Mesendoderm (in vitro differentiated cells): Measurements from ENCODE around the gene TRPM8.

ENCODE experiments used
- DNase-seq: peaks from one replicate; pipeline ENCODE4 v3.0.0; 2013
- H2AK5ac ChIP-seq: 2 replicates; pipeline ENCODE4 v1.6.1; 2013; ENCODE audit warnings: low read length, inconsistent platforms
- H2BK120ac ChIP-seq: 2 replicates; pipeline ENCODE4 v1.6.1; 2013; ENCODE audit warnings: low read depth, mild to moderate bottlenecking, low read length, moderate library complexity, mixed read lengths
- H2BK15ac ChIP-seq: replicated peaks from 2 replicates; pipeline ENCODE4 v1.6.1; 2013; ENCODE audit warnings: low read depth, mild to moderate bottlenecking, moderate library complexity
- H2BK5ac ChIP-seq: 2 replicates; pipeline ENCODE4 v1.6.1; 2013; ENCODE audit warnings: low read length, inconsistent platforms
- H3K18ac ChIP-seq: 2 replicates; pipeline ENCODE4 v1.6.1; 2013; ENCODE audit warnings: mild to moderate bottlenecking, low read length, mixed read lengths
- H3K23ac ChIP-seq: one replicate; pipeline ENCODE4 v1.6.1; 2013; ENCODE audit warnings: low read length
- H3K27ac ChIP-seq: 2 replicates; pipeline ENCODE4 v1.5.1; 2013; ENCODE audit warnings: low read depth, mild to moderate bottlenecking, inconsistent platforms, low read length, moderate library complexity
- H3K27me3 ChIP-seq: 2 replicates; pipeline ENCODE4 v1.6.1; 2013; ENCODE audit warnings: low read length, control low read depth, mild to moderate bottlenecking, inconsistent platforms; ENCODE audit not compliant: insufficient read depth, poor library complexity
- H3K36me3 ChIP-seq: 2 replicates; pipeline ENCODE4 v1.6.1; 2013; ENCODE audit warnings: low read length, inconsistent platforms; ENCODE audit not compliant: control insufficient read depth, insufficient read depth
- H3K4ac ChIP-seq: one replicate; pipeline ENCODE4 v1.6.1; 2013; ENCODE audit warnings: low read depth, mild to moderate bottlenecking, low read length, moderate library complexity
- H3K4me1 ChIP-seq: 2 replicates; pipeline ENCODE4 v1.6.1; 2013; ENCODE audit warnings: low read depth, low read length, inconsistent platforms; ENCODE audit not compliant: control insufficient read depth
- H3K4me2 ChIP-seq: 2 replicates; pipeline ENCODE4 v1.6.1; 2013; ENCODE audit warnings: low read length
- H3K4me3 ChIP-seq: 2 replicates; pipeline ENCODE4 v1.5.1; 2013; ENCODE audit warnings: mild to moderate bottlenecking, low read length
- H3K56ac ChIP-seq: one replicate; pipeline ENCODE4 v1.6.1; 2013; ENCODE audit warnings: low read length
- H3K79me1 ChIP-seq: 2 replicates; pipeline ENCODE4 v1.6.1; 2013; ENCODE audit warnings: low read length, inconsistent platforms
- H3K79me2 ChIP-seq: 2 replicates; pipeline ENCODE4 v1.6.1; 2013; ENCODE audit warnings: mild to moderate bottlenecking, low read length; ENCODE audit not compliant: control insufficient read depth, insufficient read depth
- H3K9ac ChIP-seq: 2 replicates; pipeline ENCODE4 v1.6.1; 2013; ENCODE audit warnings: low read length, inconsistent platforms
- H4K5ac ChIP-seq: one replicate; pipeline ENCODE4 v1.6.1; 2013; ENCODE audit warnings: low read length
- H4K8ac ChIP-seq: one replicate; pipeline ENCODE4 v1.6.1; 2013; ENCODE audit warnings: low read depth, mild to moderate bottlenecking, control low read depth, low read length, moderate library complexity
- WGBS: extraction: QIAGEN DNeasy Blood & Tissue Kit; methylation state at CpG from one replicate; pipeline ENCODE4 v1.1.7; 2013; ENCODE audit warnings: low lambda C conversion rate, missing lambda C conversion rate; ENCODE audit not compliant: insufficient coverage; ENCODE audit errors: extremely low coverage; 5-methylcytosine and 5-hydroxymethylcytosine counted together

The TRPM8 gene

GRCh38 chr2:233945146-233945545, 28.0 kb downstream of the TRPM8 start:
- Histone ChIP-seq H3K4me3 (no peak overlapping the region), H3K27ac (no peak overlapping the region), H3K4ac (no peak overlapping the region), H2AK5ac (no peak overlapping the region), H3K79me2 (no peaks in the 10 kb centered on the region), H2BK15ac (no peak overlapping the region), H3K56ac (no peak overlapping the region), H3K23ac (no peak overlapping the region), H3K79me1 (no peaks in the 10 kb centered on the region), H3K4me2 (no peak overlapping the region), H4K5ac (no peak overlapping the region), H3K9ac (no peak overlapping the region), H3K4me1 (no peaks in the 10 kb centered on the region), H3K36me3 (no peaks in the 10 kb centered on the region), H3K27me3 (no peaks in the 10 kb centered on the region), H2BK5ac (no peak overlapping the region), H3K18ac (no peak overlapping the region), H2BK120ac (no peak overlapping the region), H4K8ac (no peak overlapping the region)
- no peak for DNase-seq
- WGBS, result no CpG with 5 or more reads among the region's 3 CpGs

DNA sequence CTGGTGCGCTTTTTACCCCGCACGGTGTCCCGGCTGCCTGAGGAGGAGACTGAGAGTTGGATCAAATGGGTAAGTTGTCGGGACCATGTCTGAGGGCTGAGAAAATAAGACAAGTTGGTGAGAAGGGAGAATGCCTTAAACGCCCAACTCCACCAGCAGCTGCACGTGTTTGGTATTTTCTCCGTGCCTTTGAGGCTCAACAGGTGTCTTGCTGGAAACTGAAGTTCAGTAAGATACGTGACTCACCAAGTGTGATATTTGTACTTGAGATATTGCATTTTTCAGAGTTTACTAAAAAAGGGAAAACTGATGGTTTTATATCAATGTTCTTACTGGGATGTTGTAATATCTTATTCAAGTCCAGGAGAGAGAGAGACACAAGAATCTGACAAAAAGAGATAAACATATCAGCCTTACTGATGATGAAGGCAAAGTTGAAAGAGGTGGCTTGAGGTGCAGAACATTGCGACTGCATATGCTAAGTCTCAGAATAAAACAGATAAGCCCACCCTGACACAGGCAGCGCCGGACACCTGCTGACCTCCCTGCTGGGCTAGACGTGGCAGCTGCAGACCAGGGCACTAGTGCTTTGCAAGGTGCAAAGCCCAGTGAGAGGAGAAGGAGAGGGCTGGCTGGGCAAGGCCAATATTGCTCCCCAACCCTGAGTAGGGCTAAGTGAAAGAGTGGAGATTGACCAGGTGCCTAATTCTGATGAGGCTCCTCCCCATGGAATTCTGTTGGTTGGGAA, 33.1 kb downstream of the TRPM8 start:
- no peak overlapping the region for H3K56ac ChIP-seq
- H4K8ac ChIP-seq, result no peak overlapping the region
- no peak overlapping the region for H2BK5ac ChIP-seq
- no peak overlapping the region for H4K5ac ChIP-seq
- H3K4me3 ChIP-seq, result no peak overlapping the region
- H3K4me2 ChIP-seq, result no peak overlapping the region
- no peak overlapping the region for H2BK120ac ChIP-seq
- no peaks in the 10 kb centered on the region for H3K4me1 ChIP-seq
- H3K27me3 ChIP-seq, result no peaks in the 10 kb centered on the region
- H3K79me1 ChIP-seq, result no peaks in the 10 kb centered on the region
- H3K27ac ChIP-seq, result no peak overlapping the region
- no peak overlapping the region for H3K23ac ChIP-seq
- no peak overlapping the region for H3K9ac ChIP-seq
- no peak overlapping the region for H2AK5ac ChIP-seq
- WGBS, result no CpG with 5 or more reads among the region's 13 CpGs
- DNase-seq, result no peak
- H3K18ac ChIP-seq, result no peak overlapping the region
- no peak overlapping the region for H2BK15ac ChIP-seq
- H3K79me2 ChIP-seq, result no peaks in the 10 kb centered on the region
- no peak overlapping the region for H3K4ac ChIP-seq
- no peaks in the 10 kb centered on the region for H3K36me3 ChIP-seq

GRCh38 chr2:233952335-233952734, 35.2 kb downstream of the TRPM8 start:
- Histone ChIP-seq H3K27me3 (no peaks in the 10 kb centered on the region), H3K27ac (no peak overlapping the region), H4K5ac (no peak overlapping the region), H4K8ac (no peak overlapping the region), H3K79me2 (no peaks in the 10 kb centered on the region), H3K18ac (no peak overlapping the region), H3K4me2 (no peak overlapping the region), H3K4ac (no peak overlapping the region), H3K36me3 (no peaks in the 10 kb centered on the region), H2BK15ac (no peak overlapping the region), H2BK120ac (no peak overlapping the region), H2AK5ac (no peak overlapping the region), H3K4me1 (no peaks in the 10 kb centered on the region), H3K23ac (no peak overlapping the region), H3K56ac (no peak overlapping the region), H2BK5ac (no peak overlapping the region), H3K9ac (no peak overlapping the region), H3K4me3 (no peak overlapping the region), H3K79me1 (no peaks in the 10 kb centered on the region)
- no peak for DNase-seq
- WGBS, result no CpG with 5 or more reads among the region's 7 CpGs

DNA sequence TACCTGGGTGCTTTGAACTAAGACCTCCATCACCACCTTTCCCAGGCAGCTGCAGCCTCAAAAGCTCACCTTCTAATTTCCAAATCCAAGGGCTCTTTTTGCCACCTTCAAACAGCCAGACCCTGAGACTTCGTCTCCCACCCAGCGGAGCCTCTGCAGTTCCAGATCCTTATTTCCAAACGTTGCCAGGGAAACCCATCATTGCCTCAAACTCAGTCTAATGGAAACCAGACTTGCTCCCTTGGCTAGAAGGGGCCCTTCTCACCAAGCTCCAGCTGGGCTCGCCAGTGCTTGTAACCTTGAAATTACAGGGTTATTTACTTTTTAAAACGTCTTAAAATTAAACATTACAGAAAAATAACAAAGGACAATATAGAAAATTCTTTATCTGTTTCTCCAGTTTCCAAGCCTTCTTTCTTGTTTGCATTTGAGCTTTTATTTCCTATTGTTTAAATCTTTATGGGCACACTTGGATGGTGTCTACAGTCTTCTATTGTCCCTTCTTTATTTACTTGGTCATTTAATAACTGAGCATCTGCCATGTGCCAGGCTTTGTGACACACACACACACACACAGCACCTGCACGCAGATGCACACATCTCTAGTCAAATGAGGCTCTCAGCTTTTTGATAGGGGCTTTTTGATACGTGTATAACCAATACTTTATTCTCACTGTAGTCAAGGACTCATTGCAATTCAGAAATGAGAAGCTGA, 36.1 kb downstream of the TRPM8 start:
- no peak overlapping the region for H3K9ac ChIP-seq
- no peak overlapping the region for H4K8ac ChIP-seq
- H2BK5ac ChIP-seq, result no peak overlapping the region
- no peaks in the 10 kb centered on the region for H3K36me3 ChIP-seq
- no peak overlapping the region for H2AK5ac ChIP-seq
- no peak overlapping the region for H3K23ac ChIP-seq
- no CpG with 5 or more reads among the region's 7 CpGs for WGBS
- no peak overlapping the region for H3K4me3 ChIP-seq
- no peaks in the 10 kb centered on the region for H3K27me3 ChIP-seq
- H3K18ac ChIP-seq, result no peak overlapping the region
- H2BK120ac ChIP-seq, result no peak overlapping the region
- H3K4me1 ChIP-seq, result no peaks in the 10 kb centered on the region
- H3K4ac ChIP-seq, result no peak overlapping the region
- H4K5ac ChIP-seq, result no peak overlapping the region
- no peak overlapping the region for H3K27ac ChIP-seq
- no peak overlapping the region for H3K56ac ChIP-seq
- no peaks in the 10 kb centered on the region for H3K79me1 ChIP-seq
- no peak overlapping the region for H3K4me2 ChIP-seq
- no peaks in the 10 kb centered on the region for H3K79me2 ChIP-seq
- no peak for DNase-seq
- no peak overlapping the region for H2BK15ac ChIP-seq

DNA sequence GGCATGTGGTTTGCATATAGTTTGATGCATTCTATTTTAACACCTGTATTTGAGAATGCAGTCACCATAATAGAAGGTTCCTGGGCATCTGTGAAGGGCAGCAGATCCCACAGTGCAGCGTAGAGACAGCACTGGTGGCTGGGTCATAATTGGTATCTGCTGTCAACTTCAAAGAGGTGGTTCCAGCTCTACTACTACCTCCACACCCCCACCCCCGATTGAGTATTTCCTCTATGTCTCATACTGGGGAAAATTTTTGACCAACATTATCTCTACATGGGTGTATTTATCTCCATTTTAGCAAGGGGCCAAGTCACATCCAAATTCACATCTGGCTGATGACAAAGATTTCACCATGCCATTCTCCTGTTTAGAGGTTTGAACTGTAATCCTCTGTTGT, 43.0 kb downstream of the TRPM8 start:
- Histone ChIP-seq H2BK5ac (no peak overlapping the region), H3K79me2 (no peaks in the 10 kb centered on the region), H3K4ac (no peak overlapping the region), H4K5ac (no peak overlapping the region), H3K9ac (no peak overlapping the region), H3K23ac (no peak overlapping the region), H2BK15ac (no peak overlapping the region), H2BK120ac (no peak overlapping the region), H3K4me3 (no peak overlapping the region), H3K27me3 (no peaks in the 10 kb centered on the region), H3K4me2 (no peak overlapping the region), H4K8ac (no peak overlapping the region), H3K56ac (no peak overlapping the region), H2AK5ac (no peak overlapping the region), H3K36me3 (no peaks in the 10 kb centered on the region), H3K18ac (no peak overlapping the region), H3K27ac (no peak overlapping the region), H3K4me1 (no peaks in the 10 kb centered on the region), H3K79me1 (no peaks in the 10 kb centered on the region)
- no peak for DNase-seq
- no CpG with 5 or more reads among the region's 2 CpGs for WGBS
